IPS-NIHi11 (cell line): Measurements from ENCODE around the gene NDUFB6.
"Not testable (repeated sequence)": the region's sequence is repeated elsewhere in the genome, so short reads cannot be mapped to it uniquely, and the experiment has no call there.

Source experiments
- DNase-seq: peaks from one replicate; pipeline ENCODE4 v3.0.0; 2012; ENCODE audit warnings: mixed read lengths, low spot score

NDUFB6 gene

DNA sequence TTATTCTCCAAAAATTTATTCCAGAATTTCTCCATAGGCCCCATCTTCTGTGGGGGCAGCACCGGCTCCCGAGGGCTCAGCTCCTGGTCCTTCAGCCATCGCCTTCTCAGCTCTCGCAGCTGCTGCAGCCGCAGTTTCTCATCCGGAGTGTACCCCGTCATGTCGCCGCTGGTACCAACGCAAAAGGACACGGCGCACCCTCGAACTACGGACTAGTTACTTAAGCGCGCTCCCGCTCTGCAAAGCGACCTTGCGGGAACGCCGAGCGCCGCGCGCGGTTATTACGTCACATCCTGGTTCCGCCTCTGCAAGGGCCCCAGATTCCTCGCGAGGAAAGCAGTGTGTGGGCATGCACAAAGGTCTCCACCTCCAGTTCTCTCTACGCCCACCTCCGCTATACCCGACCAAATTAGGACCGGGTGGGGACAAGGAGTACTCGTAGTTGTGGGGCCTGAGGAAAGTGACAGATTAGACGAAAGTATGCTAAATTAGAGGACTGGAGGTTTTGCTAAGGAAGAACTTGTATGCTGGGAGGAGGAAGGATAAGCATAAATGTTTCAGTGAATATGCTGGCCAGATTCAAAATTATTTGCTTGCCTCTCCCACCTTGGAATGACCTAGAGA is at the start of gene NDUFB6:
Gene NDUFB6 (minus strand): TSS at position 260 of the 624 bp plus-strand sequence. CDS start 99 bp downstream, at position 161.
- DNase-seq = peak; percentile 92

DNA sequence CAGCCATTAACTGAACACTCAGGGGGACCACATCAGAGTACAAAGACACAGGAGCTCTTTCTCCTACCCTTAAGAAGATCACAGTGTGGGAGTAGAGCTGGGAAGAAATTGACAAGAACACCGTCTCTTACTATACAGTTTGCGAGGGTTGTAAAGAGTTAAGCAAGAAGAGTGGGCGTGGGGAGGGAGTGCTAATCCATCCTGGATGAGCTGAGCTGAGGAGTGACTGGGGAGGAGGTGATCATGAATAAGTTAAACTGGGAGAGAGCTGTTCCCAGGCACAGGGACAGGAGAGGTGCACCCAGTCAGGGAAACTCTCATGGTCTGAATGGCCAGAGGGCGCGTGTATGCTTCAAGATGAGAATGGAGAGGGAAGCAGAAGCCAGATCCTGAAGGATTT is 45.3 kb upstream of the NDUFB6 start:
- no peak for DNase-seq

DNA sequence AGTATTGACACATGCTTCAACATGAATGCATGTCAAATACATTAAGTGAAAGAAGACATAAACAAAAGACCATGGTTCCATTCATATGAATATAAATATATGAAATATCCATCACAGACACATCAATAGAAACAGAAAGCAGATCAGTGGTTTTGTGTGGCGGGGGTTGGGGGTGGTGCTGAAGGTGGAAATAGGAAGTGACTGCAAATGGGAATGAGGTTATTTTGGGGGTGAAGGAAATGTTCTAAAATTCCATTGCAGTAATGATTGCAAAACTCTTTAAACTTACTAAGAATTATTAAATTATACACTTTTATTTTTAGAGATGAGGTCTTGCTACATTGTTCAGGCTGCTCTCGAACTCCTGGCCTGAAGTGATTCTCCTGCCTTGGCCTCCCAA is 33.9 kb upstream of the NDUFB6 start:
- DNase-seq = no peak

DNA sequence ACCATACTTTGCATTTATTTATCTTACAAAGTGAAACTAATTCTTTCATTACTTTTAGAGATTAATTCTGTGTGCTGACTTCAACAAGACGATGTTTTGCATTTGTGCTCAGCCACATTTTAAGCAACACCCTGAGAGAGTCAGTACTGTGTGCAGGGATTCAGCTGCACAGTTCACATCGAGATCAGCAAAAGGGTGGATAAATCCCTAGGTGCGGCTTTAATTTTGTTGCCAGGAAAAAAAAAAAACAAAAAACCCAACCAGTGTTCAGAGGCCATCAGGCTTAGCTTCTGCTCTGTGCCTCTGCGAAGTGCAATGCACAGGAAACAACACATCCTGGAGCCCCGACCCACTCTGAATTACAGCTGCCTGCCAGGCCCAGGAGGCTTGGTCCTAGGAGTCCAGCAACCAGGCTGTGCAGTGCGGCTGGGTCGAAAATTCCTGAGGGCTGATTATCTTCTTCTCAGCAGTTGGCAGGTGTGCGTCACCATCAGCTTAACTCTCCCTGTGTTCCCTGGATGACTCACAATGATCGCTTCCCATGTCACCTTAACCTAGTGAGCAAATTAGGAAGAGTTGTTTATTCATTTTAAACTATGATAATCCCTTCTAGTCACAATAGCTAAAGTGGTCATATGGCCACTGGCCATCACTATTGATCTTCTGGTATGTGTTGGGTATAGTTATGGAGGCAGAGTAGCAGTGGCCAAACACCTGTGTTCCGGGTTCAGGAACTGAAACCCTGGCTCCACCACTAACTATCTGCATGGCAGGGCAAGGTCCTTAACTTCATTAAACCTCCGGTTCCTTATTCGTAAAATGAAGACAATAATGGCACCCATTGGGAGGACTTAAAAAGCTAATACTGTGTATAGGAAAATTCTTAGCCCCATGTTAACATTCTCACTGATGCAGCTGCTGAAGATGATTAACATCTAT is 31.2 kb upstream of the NDUFB6 start:
- DNase-seq = no peak

DNA sequence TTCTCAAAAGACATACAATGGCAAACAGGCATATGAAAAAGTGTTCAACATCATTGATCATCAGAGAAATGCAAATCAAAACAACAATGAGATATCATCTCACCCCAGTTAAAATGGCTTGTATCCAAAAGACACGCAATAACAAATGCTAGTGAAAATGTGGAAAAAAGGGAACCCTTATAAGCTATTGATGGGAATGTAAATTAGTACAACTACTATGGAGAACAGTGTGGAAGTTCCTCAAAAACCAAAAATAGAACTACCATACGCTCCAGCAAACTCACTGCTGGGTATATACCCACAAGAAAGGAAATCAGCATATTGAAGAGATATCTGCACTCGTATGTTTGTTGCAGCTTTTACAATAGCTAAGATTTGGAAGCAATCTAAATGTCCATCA is 26.1 kb upstream of the NDUFB6 start:
- not testable (repeated sequence) for DNase-seq

DNA sequence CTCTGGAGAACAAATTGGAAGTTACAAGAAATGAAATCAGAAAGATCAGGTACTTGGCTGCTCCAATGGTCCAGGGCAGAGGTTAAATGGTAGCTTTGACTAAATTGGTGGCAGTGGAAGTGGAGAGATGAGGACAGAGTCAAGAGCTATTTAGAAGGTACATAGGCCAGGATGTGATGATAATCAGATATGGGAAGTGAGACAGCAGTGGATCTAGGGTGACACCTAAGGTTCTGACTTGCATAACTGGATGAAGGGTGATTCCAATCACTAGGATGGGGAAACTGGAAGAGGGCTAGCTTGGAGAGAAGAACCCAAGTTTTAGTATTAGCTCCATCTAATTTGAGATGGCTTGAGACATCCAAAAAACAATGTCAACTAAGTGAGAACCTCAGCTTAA is 24.0 kb upstream of the NDUFB6 start:
- DNase-seq = no peak

DNA sequence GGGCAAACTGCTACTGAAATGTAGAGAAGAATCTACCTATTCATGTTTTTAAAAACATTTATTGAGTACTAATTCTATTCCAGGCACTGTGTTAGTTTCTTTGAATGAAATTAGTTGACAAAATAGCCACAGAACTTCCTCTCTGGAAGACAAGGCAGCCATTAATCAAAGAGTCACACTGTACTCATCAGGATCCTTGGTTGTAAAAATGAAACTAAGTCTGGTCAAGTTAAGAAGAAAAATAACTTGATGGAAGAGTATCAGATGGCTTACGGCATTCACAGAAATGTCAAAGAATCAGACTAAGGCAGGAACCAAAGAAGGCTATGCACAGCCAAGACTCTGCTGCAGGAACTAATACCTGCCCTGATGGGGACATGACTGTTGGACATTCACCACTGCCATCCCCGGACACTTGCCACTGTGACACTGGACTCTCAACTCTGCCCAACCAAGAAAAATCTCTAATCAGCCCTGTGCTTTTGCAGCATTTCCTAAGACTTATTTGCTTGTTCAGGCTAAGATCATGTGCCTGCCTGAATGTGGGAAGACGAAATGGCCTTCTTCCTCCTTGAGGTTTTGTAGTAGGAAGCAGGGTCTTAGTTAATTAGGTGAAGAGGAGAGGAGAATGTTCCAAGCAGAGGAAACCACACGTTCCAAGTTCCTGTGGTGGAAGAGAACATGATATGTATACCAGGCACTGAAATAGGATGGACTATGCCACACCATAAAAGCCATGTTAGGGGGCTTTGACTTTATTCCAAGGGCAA is 23.3 kb upstream of the NDUFB6 start:
- no peak for DNase-seq

DNA sequence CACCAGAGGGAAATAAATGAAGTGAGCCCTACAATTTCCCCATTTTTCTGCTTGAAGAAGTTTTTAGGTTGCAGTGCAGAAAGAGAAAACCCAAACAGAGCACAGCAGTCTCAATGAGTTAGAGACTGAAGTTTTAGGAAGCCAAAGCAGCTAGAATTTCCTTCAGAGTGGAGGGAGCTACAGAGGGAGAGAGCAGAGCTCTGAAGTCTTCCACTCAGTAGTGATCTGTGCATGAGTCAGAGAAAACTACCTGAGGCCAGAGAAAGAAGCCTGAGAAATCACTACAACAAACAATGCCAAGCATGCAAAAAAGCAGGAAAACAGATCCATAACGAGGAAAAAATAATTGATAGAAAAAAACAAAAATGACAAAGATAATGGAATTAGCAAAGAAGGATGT is 17.9 kb upstream of the NDUFB6 start:
- DNase-seq = no peak

DNA sequence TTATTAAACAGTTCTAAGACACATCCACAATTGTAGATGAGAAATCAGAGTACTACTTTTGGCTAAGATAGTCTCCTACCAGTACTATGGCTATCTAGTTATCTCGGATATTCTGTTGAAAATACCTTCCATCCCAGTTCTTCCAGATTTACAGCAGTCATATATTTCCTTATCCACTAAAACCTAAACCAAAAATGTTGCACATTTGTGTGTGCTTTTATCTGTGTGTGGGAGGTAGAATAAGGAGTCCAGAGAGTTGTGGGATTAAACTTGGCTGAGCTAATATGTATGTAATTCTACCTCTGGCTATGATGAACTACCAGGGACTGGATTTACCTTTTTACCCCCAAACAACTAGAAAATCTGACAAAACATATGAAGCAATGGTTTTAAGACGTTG is 17.5 kb upstream of the NDUFB6 start:
- no peak for DNase-seq

DNA sequence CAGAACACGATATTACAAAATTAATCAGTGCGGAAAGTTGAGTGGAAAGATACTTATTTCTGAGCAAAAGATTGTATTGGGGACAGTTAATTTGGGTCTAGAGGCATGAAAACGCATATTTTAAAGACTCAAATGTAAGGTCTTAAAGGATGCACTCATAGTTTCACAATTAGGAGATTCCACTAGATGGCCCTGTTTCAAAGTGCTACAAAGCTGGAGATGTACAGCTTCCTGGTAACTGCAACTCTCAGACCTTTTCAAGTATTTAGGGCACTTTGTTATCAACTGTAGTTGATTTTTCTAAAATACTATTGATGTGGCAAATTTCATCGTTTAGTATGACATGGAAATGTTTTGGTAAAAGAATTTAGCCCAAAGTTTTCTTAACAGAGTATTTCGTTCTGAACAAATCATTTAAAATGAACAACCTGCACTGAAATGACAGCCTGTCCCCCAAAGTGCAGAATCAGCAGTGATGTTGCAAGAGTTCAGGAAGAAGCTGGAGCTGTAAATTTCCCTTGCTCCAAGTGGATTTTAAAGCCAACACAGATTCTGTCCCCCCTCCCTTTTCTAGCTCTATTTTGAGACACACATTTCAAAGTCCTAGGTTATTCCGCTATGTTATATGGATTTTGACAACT is 16.2 kb upstream of the NDUFB6 start:
- peak; percentile 41 for DNase-seq

DNA sequence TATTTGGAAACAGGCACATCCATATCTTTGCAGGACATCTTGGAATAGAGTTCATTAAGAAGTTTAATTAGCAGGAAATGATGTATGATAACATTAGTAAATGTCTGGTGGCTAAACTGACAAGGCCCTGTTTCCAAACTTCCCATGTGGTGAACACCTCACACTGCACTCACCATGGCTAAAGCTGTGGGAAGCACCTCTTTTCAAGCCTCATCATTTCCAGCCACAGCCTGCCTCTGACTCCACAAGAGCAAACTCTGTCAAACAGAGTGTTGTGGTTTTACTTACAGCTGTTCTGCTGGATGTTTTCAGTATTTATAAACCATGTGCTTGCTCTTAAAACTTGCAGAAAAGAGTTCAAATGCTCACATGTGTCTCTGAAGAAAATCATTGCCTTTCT is 14.9 kb upstream of the NDUFB6 start:
- no peak for DNase-seq

DNA sequence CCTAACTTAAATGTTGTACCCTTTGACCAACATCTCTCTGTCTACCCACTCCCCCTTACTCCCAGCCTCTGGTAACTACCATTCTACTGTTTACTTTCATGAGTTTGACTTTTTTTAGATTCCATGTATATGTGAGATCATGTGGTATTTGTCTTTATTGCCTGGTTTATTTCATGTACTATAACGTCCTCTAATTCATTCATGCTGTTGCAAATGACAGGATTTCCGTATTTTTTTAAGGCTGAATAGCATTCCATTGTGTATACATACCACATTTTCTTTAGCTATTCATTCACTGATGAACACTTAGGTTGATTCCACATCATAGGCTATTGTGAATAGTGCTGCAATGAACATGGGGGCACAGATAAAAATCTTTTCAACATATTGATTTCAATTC is 11.8 kb upstream of the NDUFB6 start:
- no peak for DNase-seq

DNA sequence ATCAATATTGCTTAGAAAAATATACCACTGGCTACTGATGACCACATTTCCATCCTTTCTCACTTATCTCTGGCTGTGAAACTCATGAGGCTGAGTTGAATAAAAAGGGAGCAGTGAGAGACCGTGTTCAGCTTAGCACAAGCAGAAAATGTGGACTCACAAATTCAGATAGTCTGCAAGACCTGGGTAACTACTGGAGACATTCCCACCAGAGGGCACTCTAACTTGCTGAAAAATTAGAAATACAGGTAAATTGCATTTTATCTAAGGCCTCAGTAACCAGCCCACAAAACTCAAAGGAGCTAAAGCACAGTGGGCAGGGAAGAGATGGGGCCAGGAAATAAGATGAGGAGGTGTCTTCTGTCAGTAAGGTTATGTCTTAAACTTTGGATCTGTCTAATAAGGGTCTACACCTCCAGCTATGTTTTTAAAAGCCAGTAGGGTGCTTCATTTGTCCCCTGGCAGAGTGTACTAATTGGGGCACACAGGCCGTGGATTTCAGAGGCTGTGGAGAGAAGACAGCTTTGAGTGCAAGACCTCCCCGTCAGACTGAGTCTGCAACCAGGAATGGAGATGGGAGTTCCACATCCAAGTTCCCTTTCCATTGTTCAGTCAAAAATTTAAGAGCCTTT is 8.7 kb upstream of the NDUFB6 start:
- DNase-seq = peak; percentile 45

DNA sequence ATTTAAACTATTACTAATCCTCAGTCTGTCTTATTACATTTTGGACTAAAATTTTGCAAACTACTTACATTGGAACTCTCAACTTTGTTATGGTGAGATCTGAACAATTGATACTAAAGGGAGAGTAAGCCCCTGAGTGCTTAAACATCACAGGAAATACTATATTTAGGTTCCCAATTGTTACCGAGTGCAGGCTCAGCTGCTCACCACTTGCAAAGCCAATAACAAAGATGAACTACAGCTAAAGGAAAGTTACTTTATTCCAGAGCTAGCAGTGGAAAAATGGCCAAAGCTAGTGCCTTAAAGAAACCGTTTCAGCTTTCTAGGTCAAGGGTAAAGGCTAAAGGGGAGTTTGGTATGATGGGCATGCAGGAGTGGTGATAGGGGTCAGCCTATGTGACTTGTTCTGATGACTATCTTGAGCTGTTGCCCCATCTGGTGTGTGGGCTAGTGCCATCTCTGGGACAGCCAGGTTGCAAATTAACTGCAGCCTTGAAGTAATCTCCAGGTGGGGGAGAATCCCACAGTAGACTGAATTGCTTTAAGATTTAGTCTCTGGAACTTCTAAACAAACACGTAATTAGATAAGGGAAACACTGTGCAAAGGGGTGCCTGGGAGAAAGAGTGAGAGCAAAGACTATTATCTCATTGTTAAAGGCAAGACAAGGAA is 7.8 kb upstream of the NDUFB6 start:
- no peak for DNase-seq

DNA sequence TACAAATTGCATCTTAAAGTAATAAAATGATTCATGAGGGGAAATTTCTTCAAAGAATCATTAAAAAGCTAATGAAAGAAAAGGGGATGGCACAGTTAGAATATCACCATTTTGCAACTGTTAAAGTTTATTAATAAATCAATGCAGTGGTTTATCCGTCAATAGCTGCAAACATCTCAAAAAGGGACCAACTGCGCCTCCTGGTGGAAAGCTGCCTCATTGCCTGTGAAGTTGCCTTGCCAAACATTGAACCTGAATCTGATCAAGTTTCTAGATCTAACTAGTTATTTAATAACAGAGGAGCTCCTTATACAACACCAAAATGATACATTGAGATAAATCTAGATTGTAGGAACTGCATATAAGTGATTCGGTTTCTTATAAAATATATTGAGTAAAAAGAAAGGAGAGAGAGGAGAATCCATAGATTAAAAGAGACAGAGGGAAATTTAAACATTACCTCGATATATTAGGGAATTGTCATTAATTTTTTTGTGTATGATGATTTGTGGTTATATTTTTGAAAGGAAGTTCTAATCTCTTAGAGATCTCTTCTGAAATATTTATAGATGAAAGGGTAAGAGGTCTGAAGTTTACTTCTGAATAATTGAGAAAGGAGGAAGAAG is 6.9 kb upstream of the NDUFB6 start:
- DNase-seq = peak; percentile 35

DNA sequence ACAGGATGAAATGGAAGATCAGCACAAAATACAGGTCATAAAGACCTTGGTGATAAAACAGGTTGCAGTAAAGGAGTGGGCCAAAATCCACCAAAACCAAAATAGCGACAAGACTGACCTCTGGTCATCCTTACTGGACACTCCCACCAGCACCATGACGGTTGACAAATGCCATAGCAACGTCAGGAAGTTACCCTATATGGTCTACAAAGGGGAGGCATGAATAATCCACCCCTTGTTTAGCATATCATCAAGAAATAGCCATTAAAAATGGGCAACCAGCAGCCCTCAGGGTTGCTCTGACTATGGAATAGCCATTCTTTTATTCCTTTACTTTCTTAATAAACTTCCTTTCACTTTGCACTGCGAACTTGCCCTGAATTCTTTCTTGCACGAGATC is 6.0 kb upstream of the NDUFB6 start:
- DNase-seq = no peak

DNA sequence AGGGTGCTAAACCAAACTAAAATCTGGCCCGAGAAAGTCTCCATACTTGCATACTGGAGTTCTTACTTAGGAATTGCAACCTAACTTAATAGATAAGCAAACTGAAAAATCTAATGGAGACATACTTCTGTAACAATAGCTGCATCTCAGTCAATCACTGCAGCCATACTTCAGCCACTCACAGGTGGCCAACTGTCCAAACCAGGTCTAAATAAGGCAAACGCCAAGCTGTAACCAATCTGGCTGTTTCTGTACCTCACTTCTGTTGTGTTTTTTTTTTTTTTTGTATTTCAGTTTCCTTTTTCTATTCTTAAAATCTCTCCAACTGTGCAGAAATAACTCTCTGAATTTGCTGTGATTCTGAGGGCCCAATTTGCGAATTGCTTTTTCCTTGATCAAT is 4.4 kb upstream of the NDUFB6 start:
- no peak for DNase-seq

DNA sequence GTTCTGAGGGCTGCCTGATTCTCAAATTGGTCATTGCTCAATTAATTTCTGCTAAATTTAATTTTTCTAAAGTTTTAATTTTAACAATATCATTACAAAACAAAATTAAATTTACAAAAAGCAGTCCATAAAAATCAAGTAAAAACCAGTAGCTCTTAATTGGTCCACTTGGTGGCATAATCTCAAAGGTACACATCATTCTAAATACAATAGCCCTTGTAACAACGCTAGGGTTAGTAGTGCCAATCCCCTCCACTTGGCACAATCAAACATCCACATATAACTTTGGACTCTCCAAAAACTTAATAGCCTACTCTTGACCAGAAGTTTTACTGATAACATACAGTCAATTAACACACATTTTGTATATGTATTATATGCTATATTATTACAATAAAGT is 1.9 kb upstream of the NDUFB6 start:
- DNase-seq = no peak

DNA sequence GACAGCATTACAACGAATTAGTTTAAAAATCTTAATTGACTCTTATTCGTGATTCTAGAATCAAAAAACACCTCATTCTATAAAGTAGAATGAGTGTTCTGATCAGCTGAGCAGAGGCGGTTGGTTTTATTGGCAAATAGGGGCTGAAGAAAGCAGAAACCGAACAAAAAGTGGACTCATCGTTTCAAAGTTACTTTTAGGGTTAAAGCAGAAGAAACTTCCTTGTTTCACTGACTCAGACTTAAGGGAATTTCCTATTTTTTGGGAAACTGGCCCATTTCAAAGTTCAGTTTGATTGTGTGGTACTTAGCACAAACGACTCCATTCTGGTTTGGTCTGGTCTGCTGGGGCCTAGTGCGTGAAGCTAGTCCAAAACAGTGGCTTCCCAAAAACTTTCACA is 862 bp upstream of the NDUFB6 start:
- no peak for DNase-seq

DNA sequence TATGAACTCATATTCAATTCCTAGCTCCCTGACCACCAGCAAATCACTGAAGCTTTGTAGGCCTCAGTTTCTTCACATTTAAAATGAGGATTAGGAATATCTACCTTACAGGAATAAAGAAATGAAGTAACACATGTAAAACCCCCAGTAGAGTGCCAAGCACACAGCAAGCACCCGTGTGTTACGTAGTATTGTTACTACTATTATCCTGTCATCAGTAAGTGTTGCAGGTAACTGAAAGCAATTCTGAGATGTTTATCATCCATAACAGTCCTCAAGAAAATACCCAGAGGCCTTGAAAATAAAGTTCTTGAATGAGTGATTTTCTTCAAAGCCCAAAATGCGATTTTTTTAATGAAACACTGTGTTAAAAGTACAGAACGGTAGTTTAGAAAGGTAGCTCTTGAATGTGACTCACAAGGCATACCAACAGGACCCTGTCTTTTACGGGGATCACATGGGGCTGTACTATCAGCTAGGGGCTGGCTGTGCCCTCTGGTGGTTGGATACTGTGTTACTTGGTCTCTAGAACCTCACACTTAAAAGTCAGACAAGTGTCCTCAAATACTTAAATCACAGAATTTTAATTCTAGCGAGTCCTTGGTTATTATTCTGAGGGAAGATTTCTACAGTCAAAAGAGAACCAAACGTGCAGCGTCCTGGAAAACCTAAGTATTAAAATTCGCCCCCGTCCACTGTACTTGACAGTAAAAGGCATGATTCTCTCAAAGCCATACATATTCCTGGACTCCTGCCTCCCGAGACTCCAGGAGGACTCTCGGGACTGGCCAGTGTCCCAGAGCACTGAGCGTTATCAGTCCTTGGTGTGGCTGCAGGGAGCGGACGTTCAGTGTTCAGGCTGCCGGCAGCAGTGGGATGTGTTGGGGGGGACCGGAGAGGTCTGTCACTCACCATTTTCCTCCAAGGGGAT is 725 bp downstream of the NDUFB6 start:
- peak; percentile 79 for DNase-seq
